HCT116 (cell line): ENCODE measurements around the gene SUZ12.

ENCODE experiments used
- CEBPB ChIP-seq: IDR thresholded peaks from 2 replicates; pipeline ENCODE4 v1.6.1; 2012; ENCODE audit warnings: low read depth
- EGR1 ChIP-seq: IDR thresholded peaks from 2 replicates; pipeline ENCODE4 v1.6.1; 2012; ENCODE audit warnings: low read depth
- ELF1 ChIP-seq: IDR thresholded peaks from 2 replicates; pipeline ENCODE4 v1.6.1; 2012; ENCODE audit warnings: low read depth, borderline replicate concordance
- EZH2 ChIP-seq: fragments of 200-600 bp; sonication (generic); IDR thresholded peaks from 2 replicates; pipeline ENCODE4 v1.6.1; 2017; ENCODE audit warnings: antibody characterized with exemption, mixed run types
- EZH2phosphoT487 ChIP-seq: fragments of 200-600 bp; IDR thresholded peaks from 2 replicates; pipeline ENCODE4 v1.6.1; 2018; ENCODE audit warnings: antibody characterized with exemption, borderline replicate concordance
- JUND ChIP-seq: IDR thresholded peaks from 2 replicates; pipeline ENCODE4 v1.6.1; 2012
- POLR2A ChIP-seq: IDR thresholded peaks from 2 replicates; pipeline ENCODE4 v1.7.0; 2011; ENCODE audit warnings: borderline replicate concordance; ENCODE audit not compliant: insufficient read depth, insufficient read length; ENCODE audit errors: extremely low read depth
- POLR2AphosphoS5 ChIP-seq: IDR thresholded peaks from 2 replicates; pipeline ENCODE4 v1.6.1; 2011; ENCODE audit warnings: mild to moderate bottlenecking, low read depth, low read length, moderate library complexity
- SP1 ChIP-seq: IDR thresholded peaks from 2 replicates; pipeline ENCODE4 v1.6.1; 2012; ENCODE audit warnings: low read depth
- TCF7L2 ChIP-seq: IDR thresholded peaks from 2 replicates; pipeline ENCODE4 v1.7.0; 2011; ENCODE audit warnings: borderline replicate concordance, inconsistent platforms; ENCODE audit not compliant: insufficient read depth, insufficient read length; ENCODE audit errors: extremely low read depth
- ZFX ChIP-seq: fragments of 450-650 bp; IDR thresholded peaks from 2 replicates; pipeline ENCODE4 v1.6.1; 2017
- TF ChIP-seq, protein P1 (sequence below): IDR thresholded peaks from 2 replicates; pipeline ENCODE4 v1.6.1; 2012; ENCODE audit warnings: low read depth
- TF ChIP-seq, protein P2 (sequence below), 3 experiments: fragments of 200-600 bp in 1 of 3; sonication (generic) in 1 of 3; IDR thresholded peaks in 2 of 3; conservative IDR thresholded peaks in 1 of 3; 2 replicates each; pipeline ENCODE4 v1.5.1; 2012 to 2017; ENCODE audit warnings: low read depth in 2 of 3, low read length in 2 of 3, antibody characterized with exemption in 1 of 3, borderline replicate concordance in 1 of 3, control low read depth in 1 of 3, mild to moderate bottlenecking in 1 of 3, mixed read lengths in 1 of 3, mixed run types in 1 of 3, moderate library complexity in 1 of 3; ENCODE audit not compliant: insufficient read depth in 1 of 3

DNA sequence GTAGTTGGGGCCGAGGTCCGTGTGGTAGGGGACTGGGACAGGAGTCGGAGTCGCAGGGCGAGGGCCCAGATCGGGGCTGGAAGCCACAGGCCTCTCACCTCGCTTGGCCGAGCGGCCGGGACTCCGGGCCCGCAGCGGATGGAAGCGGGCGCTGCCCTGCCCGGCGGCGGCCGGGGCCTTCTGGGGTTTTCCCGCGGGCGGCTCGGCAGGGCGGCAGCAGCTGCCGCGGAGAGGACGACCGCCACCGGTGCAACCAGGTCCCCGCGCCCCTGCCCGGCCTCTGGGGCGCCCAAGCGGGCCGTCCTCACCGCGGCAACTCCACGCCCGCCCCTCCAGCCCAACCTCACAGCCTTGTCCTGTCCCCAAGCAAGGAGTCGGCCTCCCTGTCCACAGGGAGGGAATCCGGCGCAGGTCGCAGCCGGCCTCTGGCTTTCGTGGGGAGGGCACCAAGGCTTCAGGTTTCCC lies 19.7 kb upstream of the SUZ12 start:
- TF ChIP-seq, protein P1, sequence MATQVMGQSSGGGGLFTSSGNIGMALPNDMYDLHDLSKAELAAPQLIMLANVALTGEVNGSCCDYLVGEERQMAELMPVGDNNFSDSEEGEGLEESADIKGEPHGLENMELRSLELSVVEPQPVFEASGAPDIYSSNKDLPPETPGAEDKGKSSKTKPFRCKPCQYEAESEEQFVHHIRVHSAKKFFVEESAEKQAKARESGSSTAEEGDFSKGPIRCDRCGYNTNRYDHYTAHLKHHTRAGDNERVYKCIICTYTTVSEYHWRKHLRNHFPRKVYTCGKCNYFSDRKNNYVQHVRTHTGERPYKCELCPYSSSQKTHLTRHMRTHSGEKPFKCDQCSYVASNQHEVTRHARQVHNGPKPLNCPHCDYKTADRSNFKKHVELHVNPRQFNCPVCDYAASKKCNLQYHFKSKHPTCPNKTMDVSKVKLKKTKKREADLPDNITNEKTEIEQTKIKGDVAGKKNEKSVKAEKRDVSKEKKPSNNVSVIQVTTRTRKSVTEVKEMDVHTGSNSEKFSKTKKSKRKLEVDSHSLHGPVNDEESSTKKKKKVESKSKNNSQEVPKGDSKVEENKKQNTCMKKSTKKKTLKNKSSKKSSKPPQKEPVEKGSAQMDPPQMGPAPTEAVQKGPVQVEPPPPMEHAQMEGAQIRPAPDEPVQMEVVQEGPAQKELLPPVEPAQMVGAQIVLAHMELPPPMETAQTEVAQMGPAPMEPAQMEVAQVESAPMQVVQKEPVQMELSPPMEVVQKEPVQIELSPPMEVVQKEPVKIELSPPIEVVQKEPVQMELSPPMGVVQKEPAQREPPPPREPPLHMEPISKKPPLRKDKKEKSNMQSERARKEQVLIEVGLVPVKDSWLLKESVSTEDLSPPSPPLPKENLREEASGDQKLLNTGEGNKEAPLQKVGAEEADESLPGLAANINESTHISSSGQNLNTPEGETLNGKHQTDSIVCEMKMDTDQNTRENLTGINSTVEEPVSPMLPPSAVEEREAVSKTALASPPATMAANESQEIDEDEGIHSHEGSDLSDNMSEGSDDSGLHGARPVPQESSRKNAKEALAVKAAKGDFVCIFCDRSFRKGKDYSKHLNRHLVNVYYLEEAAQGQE, result no peak
- TF ChIP-seq, protein P2, sequence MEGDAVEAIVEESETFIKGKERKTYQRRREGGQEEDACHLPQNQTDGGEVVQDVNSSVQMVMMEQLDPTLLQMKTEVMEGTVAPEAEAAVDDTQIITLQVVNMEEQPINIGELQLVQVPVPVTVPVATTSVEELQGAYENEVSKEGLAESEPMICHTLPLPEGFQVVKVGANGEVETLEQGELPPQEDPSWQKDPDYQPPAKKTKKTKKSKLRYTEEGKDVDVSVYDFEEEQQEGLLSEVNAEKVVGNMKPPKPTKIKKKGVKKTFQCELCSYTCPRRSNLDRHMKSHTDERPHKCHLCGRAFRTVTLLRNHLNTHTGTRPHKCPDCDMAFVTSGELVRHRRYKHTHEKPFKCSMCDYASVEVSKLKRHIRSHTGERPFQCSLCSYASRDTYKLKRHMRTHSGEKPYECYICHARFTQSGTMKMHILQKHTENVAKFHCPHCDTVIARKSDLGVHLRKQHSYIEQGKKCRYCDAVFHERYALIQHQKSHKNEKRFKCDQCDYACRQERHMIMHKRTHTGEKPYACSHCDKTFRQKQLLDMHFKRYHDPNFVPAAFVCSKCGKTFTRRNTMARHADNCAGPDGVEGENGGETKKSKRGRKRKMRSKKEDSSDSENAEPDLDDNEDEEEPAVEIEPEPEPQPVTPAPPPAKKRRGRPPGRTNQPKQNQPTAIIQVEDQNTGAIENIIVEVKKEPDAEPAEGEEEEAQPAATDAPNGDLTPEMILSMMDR (IDR thresholded peaks at IDR 0.05 in 2 of 3, conservative IDR thresholded peaks at IDR 0.05 in 1 of 3; ENCODE audit: borderline replicate concordance in 1 of 3, insufficient read depth in 1 of 3, low read depth in 2 of 3, low read length in 2 of 3), result no peak
- TF ChIP-seq SP1 (no peak), POLR2AphosphoS5 (no peak), EZH2phosphoT487 (no peak), POLR2A (no peak), ZFX (no peak), EZH2 (no peak), EGR1 (no peak), JUND (no peak), CEBPB (no peak), TCF7L2 (no peak), ELF1 (no peak)
